Measurements from ENCODE around the gene TAF11L13. TPM values are rescaled to one million over a fixed set of nuclear protein-coding genes. Genes with fewer than 3 reads are reported as not detected.

The TAF11L13 gene
- total RNA-seq, 1 donor from 2014 or later, result not detected

DNA sequence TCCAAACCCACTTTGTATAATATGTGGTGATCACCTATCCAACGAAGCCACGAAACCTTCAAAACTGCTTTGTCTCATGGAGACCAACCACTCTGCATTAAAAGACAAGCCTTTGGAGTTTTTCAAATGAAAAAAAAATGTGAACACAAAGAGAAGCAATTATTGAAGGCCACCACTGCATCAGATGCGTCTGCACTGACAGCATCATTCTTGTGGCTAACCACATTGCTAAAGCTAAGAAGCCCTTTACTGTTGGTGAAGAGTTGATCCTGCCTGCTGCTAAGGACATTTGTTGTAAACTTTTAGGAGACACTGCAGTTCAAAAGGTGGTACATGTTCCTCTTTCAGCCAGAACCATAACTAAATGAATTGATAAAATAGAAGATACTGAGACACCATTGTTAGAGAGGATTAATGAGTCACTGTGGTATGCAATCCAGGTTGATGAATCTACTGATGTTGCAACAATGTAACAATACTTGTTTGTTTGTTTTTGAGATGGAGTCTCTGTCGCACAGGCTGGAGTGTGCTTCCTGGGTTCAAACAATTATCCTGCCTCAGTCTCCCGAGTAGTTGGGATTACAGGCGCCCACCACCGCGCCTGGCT, 47.8 kb downstream of the TAF11L13 start:
- no peak for DNase-seq (ENCODE audit: low read depth in 2 of 2)

DNA sequence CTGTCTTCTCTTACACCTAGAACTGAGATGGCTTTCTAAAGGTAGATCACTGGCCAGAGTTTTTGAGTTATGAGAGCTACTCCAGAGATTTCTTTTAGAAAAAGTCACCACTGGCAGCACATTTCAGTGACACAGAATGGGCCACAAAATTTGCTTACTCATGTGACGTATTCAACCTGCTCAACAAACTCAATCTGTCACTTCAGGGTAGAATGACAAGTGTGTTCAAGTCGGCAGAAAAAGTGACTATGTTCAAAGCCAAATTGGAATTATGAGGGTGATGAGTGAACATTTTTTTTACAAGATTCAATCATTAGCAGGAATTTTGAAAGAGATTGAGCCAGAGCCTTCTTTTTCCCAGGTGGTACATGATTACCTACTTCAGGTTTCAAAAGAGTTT, 48.8 kb downstream of the TAF11L13 start:
- DNase-seq (ENCODE audit: low read depth in 2 of 2), result no peak

Other genes with a start within 250 kb of the TAF11L13 start
- not detected in 2 replicates for gene TAF11L2, start 133.9 kb upstream of the TAF11L13 start, total RNA-seq
- gene TAF11L3, start 113.7 kb upstream of the TAF11L13 start, total RNA-seq, result not detected in 2 replicates
- gene TAF11L4, start 110.3 kb upstream of the TAF11L13 start, total RNA-seq, result not detected in 2 replicates
- not detected in 2 replicates for gene TAF11L5, start 106.9 kb upstream of the TAF11L13 start, total RNA-seq
- not detected in 2 replicates for gene TAF11L6, start 103.4 kb upstream of the TAF11L13 start, total RNA-seq
- gene TAF11L7, start 46.3 kb upstream of the TAF11L13 start, total RNA-seq, result not detected in 2 replicates
- not detected in 2 replicates for gene TAF11L8, start 41.1 kb upstream of the TAF11L13 start, total RNA-seq
- gene TAF11L9, start 37.7 kb upstream of the TAF11L13 start, total RNA-seq, result not detected in 2 replicates
- not detected in 2 replicates for gene TAF11L10, start 34.3 kb upstream of the TAF11L13 start, total RNA-seq
- not detected in 2 replicates for gene TAF11L11, start 27.9 kb upstream of the TAF11L13 start, total RNA-seq
- gene TAF11L12, start 21.7 kb upstream of the TAF11L13 start, total RNA-seq, result not detected in 2 replicates
- not detected in 2 replicates for gene TAF11L14, start 2.4 kb downstream of the TAF11L13 start, total RNA-seq

Data from dermis microvascular lymphatic vessel endothelial cell (primary cell).